GM23248 (cell line): Measurements from ENCODE around the gene SF3A2.

ENCODE experiments used
- EZH2 ChIP-seq: fragments of 200-600 bp; sonication (generic); IDR thresholded peaks from 2 replicates; pipeline ENCODE4 v1.6.1; 2018; ENCODE audit warnings: antibody characterized with exemption, mild to moderate bottlenecking; ENCODE audit not compliant: insufficient read depth, poor library complexity, severe bottlenecking
- EZH2phosphoT487 ChIP-seq: fragments of 200-600 bp; sonication (generic); IDR thresholded peaks from 2 replicates; pipeline ENCODE4 v1.6.1; 2018; ENCODE audit warnings: antibody characterized with exemption, moderate library complexity, mild to moderate bottlenecking, low read depth; ENCODE audit not compliant: insufficient read depth

DNA sequence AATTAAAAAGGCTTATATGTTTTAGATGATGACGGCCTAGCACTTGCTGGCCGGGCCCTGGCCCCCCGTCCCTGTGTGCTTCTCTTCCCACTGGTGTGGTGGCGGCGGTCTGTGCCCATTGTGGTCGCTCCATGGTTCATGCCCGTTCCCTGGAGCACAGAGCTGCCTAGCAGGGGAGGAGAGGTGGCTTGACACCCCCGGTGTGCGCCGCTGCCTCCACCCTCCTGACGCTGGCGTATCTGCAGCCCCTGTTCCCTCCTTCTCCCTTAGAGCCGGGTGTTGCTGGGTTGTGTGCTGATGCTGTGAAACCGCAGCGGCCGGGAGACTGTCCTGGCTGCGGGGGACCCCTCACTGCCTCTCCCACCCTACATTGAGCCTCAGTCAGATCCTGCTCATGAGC lies 43.8 kb upstream of the SF3A2 start:
- TF ChIP-seq EZH2phosphoT487 (no peak), EZH2 (no peak)
